ENCODE measurements around the gene UNCX. TPM values are rescaled to one million over a fixed set of nuclear protein-coding genes. Genes with fewer than 3 reads are reported as not detected.

UNCX gene
- total RNA-seq, 2 experiments from 2014 or later, result not detected

GRCh38 chr7:1229202-1229947 lies 3.3 kb upstream of the UNCX start:
- CTCF ChIA-PET, result no interaction called here
- POLR2A ChIA-PET, result no interaction called here

GRCh38 chr7:1229956-1230355 lies 2.7 kb upstream of the UNCX start:
- ChIA-PET CTCF (interaction anchor here (1.5 kb wide), 1 partner anchor 9 kb away, joined by 5 read pairs; no protein-coding TSS in a partner anchor), POLR2A (no interaction called here)

GRCh38 chr7:1230411-1231213 lies 2.1 kb upstream of the UNCX start:
- ChIA-PET POLR2A (no interaction called here), CTCF (interaction anchor here (0.6 to 1.5 kb wide), 2 partner anchors 9 to 14 kb away, joined by 3 to 5 read pairs; no protein-coding TSS in a partner anchor)

GRCh38 chr7:1231214-1232102 lies 1.2 kb upstream of the UNCX start:
- ChIA-PET CTCF (interaction anchor here (1.5 kb wide), 1 partner anchor 8 kb away, joined by 5 read pairs; no protein-coding TSS in a partner anchor), POLR2A (no interaction called here)

DNA sequence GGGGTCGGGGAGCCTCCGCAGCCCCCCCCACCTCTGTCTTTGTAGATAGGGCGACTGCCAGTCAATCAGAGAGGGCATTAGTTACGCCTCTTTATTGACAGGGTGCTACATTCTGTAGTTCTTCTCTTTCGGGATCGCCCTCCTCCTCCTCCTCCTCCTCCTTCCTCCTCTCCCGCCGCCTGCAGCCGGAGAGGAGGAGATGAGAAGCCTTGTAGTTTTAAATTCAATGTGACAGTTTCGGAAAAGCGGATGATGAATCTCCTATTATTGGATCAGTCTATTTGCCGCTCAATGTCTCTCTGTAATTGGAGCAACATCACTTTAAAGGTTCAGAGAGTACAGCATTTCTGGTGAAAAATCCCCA lies 587 bp upstream of the UNCX start:
- POLR2A ChIA-PET, result no interaction called here
- CTCF ChIA-PET, result no interaction called here

- POLR2A ChIA-PET, result no interaction called here
- CTCF ChIA-PET, result no interaction called here
These were observed 819 bp downstream of the UNCX start for GRCh38 chr7:1233333-1234048.

- ChIA-PET CTCF (no interaction called here), POLR2A (no interaction called here)
These were observed 1.6 kb downstream of the UNCX start for GRCh38 chr7:1234049-1234880.

- POLR2A ChIA-PET, result no interaction called here
- CTCF ChIA-PET, result interaction anchor here (1.2 kb wide), 1 partner anchor 197 kb away, joined by 3 read pairs; no protein-coding TSS in a partner anchor
These were observed 2.3 kb downstream of the UNCX start for GRCh38 chr7:1234881-1235500.

DNA sequence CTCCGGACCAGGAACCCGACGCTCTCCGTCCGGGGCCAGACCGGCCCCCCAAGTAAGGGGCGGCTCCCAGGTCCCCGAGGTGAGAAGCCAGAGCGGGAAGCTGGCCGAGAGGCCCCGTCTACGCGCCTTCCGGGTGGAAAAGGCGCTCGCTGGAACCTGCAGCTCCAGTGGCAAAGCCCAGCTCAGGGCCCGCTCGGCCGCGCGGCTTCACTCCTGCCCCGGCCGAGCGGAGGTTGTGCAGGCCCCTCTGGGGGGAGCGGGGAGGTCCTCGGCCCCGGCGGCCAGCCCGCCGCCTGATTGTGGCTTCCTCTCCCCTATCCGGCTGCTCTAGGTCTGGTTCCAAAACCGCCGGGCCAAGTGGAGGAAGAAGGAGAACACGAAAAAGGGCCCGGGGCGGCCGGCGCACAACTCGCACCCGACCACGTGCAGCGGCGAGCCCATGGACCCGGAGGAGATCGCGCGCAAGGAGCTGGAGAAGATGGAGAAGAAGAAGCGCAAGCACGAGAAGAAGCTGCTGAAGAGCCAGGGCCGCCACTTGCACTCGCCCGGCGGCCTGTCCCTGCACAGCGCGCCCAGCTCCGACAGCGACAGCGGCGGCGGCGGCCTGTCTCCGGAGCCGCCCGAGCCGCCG lies 2.9 kb downstream of the UNCX start:
- CTCF ChIA-PET, result interaction anchor here (1.2 kb wide), 1 partner anchor 197 kb away, joined by 3 read pairs; no protein-coding TSS in a partner anchor
- POLR2A ChIA-PET, result no interaction called here

- ChIA-PET CTCF (no interaction called here), POLR2A (no interaction called here)
These were observed 3.5 kb downstream of the UNCX start for GRCh38 chr7:1236132-1236661.

DNA sequence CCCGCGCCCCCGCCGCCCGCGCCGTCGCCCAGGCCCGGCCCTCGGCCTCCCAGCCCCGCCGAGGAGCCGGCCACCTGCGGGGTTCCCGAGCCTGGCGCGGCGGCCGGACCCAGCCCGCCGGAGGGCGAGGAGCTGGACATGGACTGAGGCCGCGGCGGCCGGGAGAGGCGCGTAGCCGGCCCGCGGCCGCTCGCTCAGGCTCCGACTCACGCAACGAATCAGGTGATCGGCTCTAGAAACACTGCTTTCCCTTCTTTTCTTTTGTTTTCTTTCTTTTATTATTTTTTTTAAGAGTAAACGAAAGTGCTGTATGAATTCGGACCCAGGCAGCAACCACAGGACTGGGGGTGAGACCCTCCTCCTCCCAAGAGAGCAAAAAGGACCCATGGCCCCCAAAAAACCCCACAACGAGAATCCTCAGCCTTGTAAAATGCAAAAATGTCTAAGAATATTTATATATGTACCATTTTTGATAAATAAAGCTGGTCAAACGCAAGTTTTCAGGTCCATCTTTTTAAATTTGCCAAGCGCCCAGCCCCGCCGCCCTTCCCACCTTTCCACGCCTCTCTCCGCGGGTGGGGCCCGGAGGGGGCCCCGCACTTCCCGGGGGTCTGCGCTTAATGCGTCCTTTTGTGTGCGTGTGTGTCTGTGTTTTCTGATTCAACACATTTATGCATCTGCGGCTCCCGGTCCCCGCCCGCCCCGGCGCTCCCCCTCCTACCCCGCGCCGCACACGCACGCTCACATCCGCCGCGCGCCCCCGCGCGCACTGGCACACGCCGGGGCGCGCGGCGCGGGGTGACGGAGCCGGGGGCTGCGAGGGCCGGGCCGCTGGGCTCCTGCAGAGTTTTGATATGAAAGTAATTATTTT lies 4.4 kb downstream of the UNCX start:
- ChIA-PET POLR2A (no interaction called here), CTCF (interaction anchor here (0.8 kb wide), 1 partner anchor 12 kb away, joined by 3 read pairs; no protein-coding TSS in a partner anchor)

GRCh38 chr7:1237704-1238255 lies 5.1 kb downstream of the UNCX start:
- ChIA-PET POLR2A (no interaction called here), CTCF (no interaction called here)

- ChIA-PET POLR2A (no interaction called here), CTCF (interaction anchor here (1.1 to 2.0 kb wide), 2 partner anchors 12 to 194 kb away, joined by 3 to 4 read pairs; no protein-coding TSS in a partner anchor)
These were observed 5.8 kb downstream of the UNCX start for GRCh38 chr7:1238450-1238882.

DNA sequence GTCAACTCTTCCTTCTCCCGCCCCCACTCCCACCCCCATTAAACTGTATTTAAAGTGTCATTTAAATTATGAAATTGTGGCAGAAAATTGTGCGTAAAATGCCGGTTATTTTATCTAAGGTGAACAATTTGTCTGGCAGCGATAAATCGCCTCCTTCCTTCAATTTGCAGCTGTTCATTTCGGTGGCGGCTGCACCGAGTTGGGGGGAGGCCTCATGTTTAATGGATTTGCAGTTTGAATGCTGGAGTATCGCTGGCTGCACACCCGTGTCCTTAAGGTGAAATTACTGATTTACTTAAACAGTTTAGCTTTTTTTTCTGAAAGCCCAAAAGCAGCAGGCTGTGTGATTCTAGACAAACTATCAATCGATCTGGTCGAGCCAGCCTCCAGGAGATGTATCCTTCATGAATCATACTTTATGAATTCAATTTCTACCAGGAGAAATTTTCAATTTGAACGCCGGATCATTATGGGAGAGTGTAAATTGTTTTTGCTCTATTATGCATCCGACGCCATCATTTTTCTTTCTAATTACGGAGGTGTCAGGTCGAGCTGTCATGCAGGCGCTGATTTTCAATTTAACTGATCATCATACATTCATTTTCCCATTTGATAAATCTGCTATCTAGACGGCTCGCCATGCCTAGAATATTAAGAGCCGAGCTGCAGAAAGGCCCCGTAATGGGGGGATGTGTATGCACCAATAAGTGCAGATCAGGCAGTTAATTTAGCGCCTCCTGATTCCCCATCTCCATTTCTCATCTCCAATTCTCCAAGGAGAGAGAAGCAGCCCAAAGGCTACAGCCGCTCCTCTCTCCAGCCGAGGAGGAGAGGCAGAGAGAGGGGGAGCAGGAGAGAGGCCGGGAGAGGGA lies 6.5 kb downstream of the UNCX start:
- CTCF ChIA-PET, result interaction anchor here (0.9 to 2.0 kb wide), 4 partner anchors 9 to 193 kb away, joined by 3 to 5 read pairs (median 4); no protein-coding TSS in a partner anchor
- POLR2A ChIA-PET, result no interaction called here
